Heart left ventricle (tissue), 16 donors: ENCODE results near the gene GPR68. TPM values are rescaled to one million over a fixed set of nuclear protein-coding genes. Genes with fewer than 3 reads are reported as not detected.
A peak's percentile ranks its signal among the peaks of the same experiment; 100 is the strongest.
"Not testable (repeated sequence)": the region's sequence is repeated elsewhere in the genome, so short reads cannot be mapped to it uniquely, and the experiment has no call there.

ENCODE experiments used
- ATAC-seq, 4 donors: fragments of 200-7000 bp; cut with Tn5 transposase; one replicate each; pipeline ENCODE4 v1.9.1; 2020 to 2022; ENCODE audit warnings: moderate library complexity in 4 of 4, mild to moderate bottlenecking in 3 of 4, moderate number of reproducible peaks in 1 of 4
- DNase-seq, 5 donors: peaks; one replicate each; pipeline ENCODE4 v3.0.0-alpha.2; 2020
- H3K27ac ChIP-seq, 12 donors: fragments of 200-600 bp; sonication (generic) in 4 of 12; one replicate each; pipeline versions ENCODE4 v1.5.0 to v1.8.0; 2016 to 2022; ENCODE audit warnings: mild to moderate bottlenecking in 2 of 12
- H3K27me3 ChIP-seq, 9 donors: fragments of 200-600 bp; sonication (generic) in 2 of 9; one replicate each; pipeline versions ENCODE4 v1.5.1 to v1.8.0; 2016 to 2022; ENCODE audit warnings: mild to moderate bottlenecking in 3 of 9
- H3K36me3 ChIP-seq, 9 donors: fragments of 200-600 bp; sonication (generic) in 2 of 9; one replicate each; pipeline versions ENCODE4 v1.5.0 to v1.8.0; 2018 to 2022; ENCODE audit warnings: mild to moderate bottlenecking in 2 of 9
- H3K4me1 ChIP-seq, 12 donors: fragments of 200-600 bp; sonication (generic) in 4 of 12; one replicate each; pipeline versions ENCODE4 v1.5.0 to v1.8.0; 2016 to 2022; ENCODE audit warnings: mild to moderate bottlenecking in 3 of 12
- H3K4me3 ChIP-seq, 12 donors: fragments of 200-600 bp; sonication (generic) in 4 of 12; one replicate each; pipeline versions ENCODE4 v1.5.0 to v1.8.0; 2017 to 2022; ENCODE audit warnings: mild to moderate bottlenecking in 9 of 12, moderate library complexity in 4 of 12
- H3K9me3 ChIP-seq, 12 donors: fragments of 200-600 bp; sonication (generic) in 4 of 12; one replicate each; pipeline versions ENCODE4 v1.5.0 to v1.8.0; 2016 to 2022; ENCODE audit warnings: mild to moderate bottlenecking in 1 of 12
- CTCF ChIP-seq, 12 donors: fragments of 200-600 bp; sonication (generic) in 4 of 12; IDR thresholded peaks; one replicate each; pipeline versions ENCODE4 v1.5.0 to v1.8.0; 2018 to 2022; ENCODE audit warnings: antibody characterized with exemption in 12 of 12, mild to moderate bottlenecking in 5 of 12
- POLR2A ChIP-seq, 2 donors: fragments of 450-650 bp; IDR thresholded peaks; one replicate each; pipeline ENCODE4 v1.6.1; 2017; ENCODE audit warnings: antibody characterized with exemption in 2 of 2, mild to moderate bottlenecking in 2 of 2, moderate library complexity in 2 of 2
- whole genome bisulfite sequencing, 4 donors: extraction: QIAGEN DNeasy Blood & Tissue Kit in 2 of 4; methylation state at CpG; one replicate each; pipeline versions ENCODE4 v1.1.5 to v1.1.7; 2013 to 2018; 5-methylcytosine and 5-hydroxymethylcytosine counted together
- intact Hi-C, 10 donors: fragments of 100-400 bp; cut with DNase I; formaldehyde crosslinking; loops; one replicate each; pipeline versions ENCODE4 v1.11.1 to v1.14.2; 2022
- polyA plus RNA-seq, 2 donors: library from polyadenylated mRNA; stranded (reverse); fragments of 200-250 nt; gene quantifications; one replicate each; pipeline ENCODE4 v1.2.3, GENCODE V29; 2013
- total RNA-seq, 9 donors: library from RNA; depleted of rRNA in 2 of 9; stranded (reverse); fragments of >200 nt in 2 of 9; fragmentation: NEBNext Ultra II Directional in 3 of 9; extraction: Animal tissue kit (Norgen Biotek cat#: 25700) in 3 of 9; gene quantifications; one replicate each; pipeline versions ENCODE4 v1.1.0 to v1.2.4, GENCODE V29; 2016 to 2023
- donor health status: ischemic (EF 13 %, LVEDD 7.1; RV severe dilation, severe dysfunction).
- donor health status: healthy with polysubstance abuse.
- donor health status: DM: no; HTN: yes; CAD: no.
- donor health status: DM: no; HTN: no; CAD: no.
- donor health status: ischemic (EF 25% LVEDD 6.9; RV normal size, moderate dysfunction).
- donor health status: ischemic (EF 25% LVEDD 5.7; RV mildly dilated, moderate dysfunction).
- donor health status: healthy.
- donor health status: DM: yes; HTN: yes; CAD: no.
- donor health status: ischemic (EF 35%, LVEDD 5.7; RV mildly dilated, moderate dysfunction).
- donor health status: nonischemic (EF 11% LVEDD 7.7; RV severe dilation, severe dysfunction).
- donor health status: DM: yes; HTN: yes; CAD: no.
- donor health status: PGD.
- donor health status: ischemic (EF 29% LVEDD 5.4; RV normal size, mild dysfunction).
- donor health status: nonischemic (EF 23%, LVEDD 6.1; RV moderate dilation, normal function).

Gene GPR68
- total and polyA plus RNA-seq, 11 donors: 0.08 to 2.6 (median 0.59) TPM; not detected in 1

- peaks cover 0 to 5% (median 0%) of the 10 kb centered on the region in 12 donors for H3K9me3 ChIP-seq
- DNase-seq (no peak), ATAC-seq (no peak)
- 90 to 94% (median 92%) methylated on average over 13 to 15 of the region's 15 CpGs for WGBS, 4 donors
- H3K4me3 ChIP-seq: no peak overlapping the region
- H3K27ac ChIP-seq: peak overlapping the region in 1 of 12 donors; percentile 84
- peaks cover 0 to 4% (median 0%) of the 10 kb centered on the region in 9 donors for H3K27me3 ChIP-seq
- no peak for TF ChIP-seq CTCF (IDR thresholded peaks at IDR 0.05)
- TF ChIP-seq POLR2A (IDR thresholded peaks at IDR 0.05): no peak
- no peaks in the 10 kb centered on the region for H3K36me3 ChIP-seq
- intact Hi-C loops: no loop called here
- peaks cover 0 to 60% (median 6%) of the 10 kb centered on the region in 12 donors for H3K4me1 ChIP-seq
Observed at GRCh38 chr14:91246051-91246852, 1.7 kb upstream of the GPR68 start.

- ATAC-seq, DNase-seq, H3K36me3 ChIP-seq, intact Hi-C loops, H3K9me3 ChIP-seq, H3K27me3 ChIP-seq: not testable (repeated sequence)
- peak overlapping the region in 2 of 12 donors; percentile 25 to 84 for H3K27ac ChIP-seq
- peaks cover 0 to 54% (median 6%) of the 10 kb centered on the region in 12 donors for H3K4me1 ChIP-seq
- WGBS, 4 donors: 96 to 97% (median 96%) methylated on average over 8 of the region's 8 CpGs
- peak overlapping the region in 1 of 12 donors; percentile 47 for H3K4me3 ChIP-seq
Observed at GRCh38 chr14:91245616-91246015, 1.1 kb upstream of the GPR68 start.

GRCh38 chr14:91245029-91245428 is 525 bp upstream of the GPR68 start:
- no peak for DNase-seq
- H3K27ac ChIP-seq: peak overlapping the region in 2 of 12 donors; percentile 25 to 84
- TF ChIP-seq CTCF (IDR thresholded peaks at IDR 0.05) (no peak), POLR2A (IDR thresholded peaks at IDR 0.05) (no peak)
- 82 to 88% (median 86%) methylated on average over 8 to 9 of the region's 9 CpGs for WGBS, 4 donors
- H3K4me1 ChIP-seq: peaks cover 0 to 48% (median 5%) of the 10 kb centered on the region in 12 donors
- no peaks in the 10 kb centered on the region for H3K36me3 ChIP-seq
- peaks cover 0 to 4% (median 0%) of the 10 kb centered on the region in 9 donors for H3K27me3 ChIP-seq
- intact Hi-C loops: no loop called here
- H3K9me3 ChIP-seq: peaks cover 0 to 5% (median 0%) of the 10 kb centered on the region in 12 donors
- ATAC-seq: peak in 1 of 4 donors; percentile 8
- H3K4me3 ChIP-seq: peak overlapping the region in 1 of 12 donors; percentile 47

GRCh38 chr14:91243074-91243471 is 1.4 kb downstream of the GPR68 start:
- peak overlapping the region in 5 of 12 donors; percentile 26 to 47 (median 29) for H3K4me3 ChIP-seq
- no peak for ATAC-seq
- TF ChIP-seq POLR2A (IDR thresholded peaks at IDR 0.05): no peak
- no peak for TF ChIP-seq CTCF (IDR thresholded peaks at IDR 0.05)
- 88 to 89% (median 89%) methylated on average over 6 of the region's 6 CpGs for WGBS, 4 donors
- peaks cover 0 to 4% (median 0%) of the 10 kb centered on the region in 9 donors for H3K27me3 ChIP-seq
- DNase-seq: no peak
- no peaks in the 10 kb centered on the region for H3K36me3 ChIP-seq
- peaks cover 0 to 46% (median 4%) of the 10 kb centered on the region in 12 donors for H3K4me1 ChIP-seq
- H3K9me3 ChIP-seq: peaks cover 0 to 5% (median 0%) of the 10 kb centered on the region in 12 donors
- H3K27ac ChIP-seq: peak overlapping the region in 1 of 12 donors; percentile 84
- intact Hi-C loops: no loop called here
